BE2C (cell line): ENCODE results near the gene HAUS8.

ENCODE experiments used
- DNase-seq: peaks from one replicate; pipeline ENCODE4 v3.0.0-alpha.2; 2020
- H3K27me3 ChIP-seq: fragments of 250-450 bp; sonication (Bioruptor Pico); 2 replicates; pipeline ENCODE4 v1.5.1; 2020; ENCODE audit warnings: mild to moderate bottlenecking
- H3K36me3 ChIP-seq: fragments of 250-450 bp; sonication (Bioruptor Pico); 2 replicates; pipeline ENCODE4 v1.5.1; 2020; ENCODE audit warnings: mild to moderate bottlenecking
- H3K4me1 ChIP-seq: fragments of 250-450 bp; sonication (Bioruptor Pico); 2 replicates; pipeline ENCODE4 v1.5.1; 2020
- H3K4me3 ChIP-seq: 2 replicates; pipeline ENCODE4 v1.5.1; 2011; ENCODE audit warnings: low read depth, low read length
- H3K9me3 ChIP-seq: fragments of 250-450 bp; sonication (Bioruptor Pico); 2 replicates; pipeline ENCODE4 v1.5.1; 2020
- CTCF ChIP-seq: IDR thresholded peaks from 2 replicates; pipeline ENCODE4 v1.5.1; 2012; ENCODE audit warnings: mild to moderate bottlenecking, low read depth, low read length

HAUS8 gene

GRCh38 chr19:17011485-17011884 is 63.8 kb downstream of the HAUS8 start:
- Histone ChIP-seq H3K27me3 (no peaks in the 10 kb centered on the region), H3K9me3 (no peaks in the 10 kb centered on the region), H3K4me3 (no peak overlapping the region), H3K36me3 (no peaks in the 10 kb centered on the region), H3K4me1 (no peaks in the 10 kb centered on the region)
- no peak for TF ChIP-seq CTCF
- DNase-seq, result no peak

DNA sequence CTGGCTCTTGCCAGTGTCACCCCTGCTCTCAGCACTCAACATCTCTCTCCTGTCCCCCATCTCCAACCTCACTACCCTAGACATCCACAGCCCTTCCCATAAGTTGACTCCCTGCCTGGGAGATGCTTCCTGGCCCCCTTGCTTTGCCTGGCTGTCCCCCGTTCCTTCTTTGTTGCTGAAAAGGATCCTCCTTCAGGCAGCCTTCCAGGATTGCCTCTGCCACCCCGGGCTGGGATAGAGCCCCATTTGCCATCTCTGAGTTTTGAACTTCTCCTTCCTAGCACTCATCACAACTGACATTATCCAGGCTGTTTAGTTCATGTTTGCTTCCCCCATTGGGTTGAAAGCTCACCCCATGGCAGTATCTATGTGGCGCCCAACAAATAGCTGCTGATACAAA is 68.7 kb downstream of the HAUS8 start:
- Histone ChIP-seq H3K4me3 (no peak overlapping the region), H3K9me3 (no peaks in the 10 kb centered on the region), H3K36me3 (no peaks in the 10 kb centered on the region), H3K4me1 (no peaks in the 10 kb centered on the region), H3K27me3 (no peaks in the 10 kb centered on the region)
- no peak for TF ChIP-seq CTCF
- no peak for DNase-seq

- H3K27me3 ChIP-seq, result no peaks in the 10 kb centered on the region
- no peak for TF ChIP-seq CTCF
- no peaks in the 10 kb centered on the region for H3K9me3 ChIP-seq
- no peaks in the 10 kb centered on the region for H3K4me1 ChIP-seq
- no peak for DNase-seq
- H3K4me3 ChIP-seq, result no peak overlapping the region
- no peaks in the 10 kb centered on the region for H3K36me3 ChIP-seq
These were observed 70.3 kb downstream of the HAUS8 start for GRCh38 chr19:17005000-17005399.

GRCh38 chr19:17004386-17004785 is 70.9 kb downstream of the HAUS8 start:
- no peak overlapping the region for H3K4me3 ChIP-seq
- no peaks in the 10 kb centered on the region for H3K4me1 ChIP-seq
- H3K27me3 ChIP-seq, result no peaks in the 10 kb centered on the region
- H3K9me3 ChIP-seq, result no peaks in the 10 kb centered on the region
- no peaks in the 10 kb centered on the region for H3K36me3 ChIP-seq
- no peak for TF ChIP-seq CTCF
- no peak for DNase-seq

- Histone ChIP-seq H3K36me3 (no peaks in the 10 kb centered on the region), H3K4me1 (no peaks in the 10 kb centered on the region), H3K9me3 (no peaks in the 10 kb centered on the region), H3K4me3 (no peak overlapping the region), H3K27me3 (no peaks in the 10 kb centered on the region)
- no peak for DNase-seq
- no peak for TF ChIP-seq CTCF
These were observed 72.8 kb downstream of the HAUS8 start for GRCh38 chr19:17002455-17002854.

DNA sequence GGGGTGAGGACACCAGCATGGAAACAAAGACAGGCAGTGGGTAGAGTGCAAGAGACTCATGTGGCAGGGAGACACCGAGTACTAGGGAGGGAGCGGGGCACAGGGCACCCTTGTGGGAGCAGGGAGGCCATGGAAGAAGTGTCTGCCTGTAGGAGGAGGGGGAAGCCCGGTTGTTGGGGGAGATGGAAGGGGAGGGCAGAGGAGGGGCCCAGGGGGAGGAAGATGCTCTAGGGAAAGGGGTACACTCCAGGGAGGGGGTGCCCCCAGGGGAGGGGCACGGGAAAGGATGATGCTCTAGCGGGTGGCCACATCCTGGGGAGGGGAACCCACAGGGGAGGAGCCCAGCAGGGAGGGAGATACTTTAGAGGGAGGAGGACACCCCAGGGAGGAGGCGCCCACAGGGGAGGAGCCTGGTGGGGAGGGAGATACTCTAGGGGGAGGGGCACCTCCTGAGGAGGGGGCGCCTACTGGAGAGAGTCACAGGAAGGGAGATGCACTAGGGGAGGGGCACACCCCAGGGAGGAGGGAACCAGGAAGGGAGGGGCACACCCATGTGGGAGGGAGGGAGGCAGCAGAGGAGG is 73.6 kb downstream of the HAUS8 start:
- H3K27me3 ChIP-seq, result no peaks in the 10 kb centered on the region
- no peaks in the 10 kb centered on the region for H3K36me3 ChIP-seq
- no peak for TF ChIP-seq CTCF
- H3K4me1 ChIP-seq, result no peaks in the 10 kb centered on the region
- no peak for DNase-seq
- no peaks in the 10 kb centered on the region for H3K9me3 ChIP-seq
- no peak overlapping the region for H3K4me3 ChIP-seq
